ENCODE data around the gene BATF2. TPM values are rescaled to one million over a fixed set of nuclear protein-coding genes. Genes with fewer than 3 reads are reported as not detected.

BATF2 gene
- total and polyA plus RNA-seq, 9 of the 15 experiments (the other 6 are each of a cell fraction or from before 2014, with no cell fraction given) = 1.7 to 8.9 (median 6.4) TPM

GRCh38 chr11:65013888-65014725 is 17.3 kb upstream of the BATF2 start, which contains the start of gene ARL2:
Gene ARL2, plus strand, starts transcription at chr11:65014160. Its CDS starts 48 bp downstream, at chr11:65014208.
- ChIA-PET POLR2A (interaction anchor here (0.6 to 2.3 kb wide), 17 partner anchors 11 to 454 kb away, joined by 3 to 19 read pairs (median 4); partner anchors contain the start of genes BATF2, SAC3D1, TM7SF2 and ZNHIT2), CTCF (ENCODE audit: low intra/inter-chr PET ratio) (interaction anchor here (0.6 to 2.3 kb wide), 14 partner anchors 27 to 543 kb away, joined by 3 to 18 read pairs (median 4); partner anchors contain the start of genes ATG2A, CAPN1, CDC42BPG and TM7SF2)
- intact Hi-C loops (cut with micrococcal nuclease) (loop anchor here (1.0 to 5.0 kb wide), 6 partner anchors 27 to 167 kb away; partner anchors contain the start of genes SAC3D1, TM7SF2 and ZNHIT2), in situ Hi-C loops (cut with MboI) (no loop called here)
- ATAC-seq (peak; percentile 86), FAIRE-seq (no peak), DNase-seq (ENCODE audit: extremely low read depth in 1 of 4, low spot score in 3 of 4) (peak; percentile 90 to 95 (median 92))
- H3K9me3 ChIP-seq (replicated peaks; ENCODE audit: control insufficient read depth, insufficient read depth, low read depth, low read length) = no peaks in the 10 kb centered on the region; the same call in 1 of the 2 replicates
- peak within 1 kb of the TSS; percentile 93 for H3K27ac ChIP-seq (ENCODE audit: extremely low read depth, low read depth, low read length)
- peak within 1 kb of the TSS; percentile 91 to 97 for H3K9ac ChIP-seq (ENCODE audit: insufficient read depth in 1 of 2, low read depth in 2 of 2, low read length in 2 of 2)
- peaks cover 4% of the 10 kb centered on the region for H3K9me1 ChIP-seq (ENCODE audit: control insufficient read depth, insufficient read depth, low read length)
- peaks cover 22% of the 10 kb centered on the region; the same call in 2 of the 3 replicates for H3K36me3 ChIP-seq (ENCODE audit: control insufficient read depth, insufficient read depth, low read length)
- TSS peak; percentile 71 for BruUV-seq (replicated peaks)
- peaks cover 10 to 39% of the 10 kb centered on the region in 2 experiments; a peak in 4 of 5 replicates for H3K4me1 ChIP-seq (replicated peaks in 1 of 2; ENCODE audit: control insufficient read depth in 2 of 2, insufficient read depth in 2 of 2, low read length in 2 of 2)
- H2AFZ ChIP-seq (ENCODE audit: low read depth, low read length) = peak within 1 kb of the TSS; percentile 99
- peak within 1 kb of the TSS; percentile 98 for H3K4me2 ChIP-seq (ENCODE audit: insufficient read depth, low read length)
- H3K27me3 ChIP-seq (ENCODE audit: control insufficient read depth in 2 of 2, insufficient read depth in 2 of 2, low read length in 2 of 2) = no peaks in the 10 kb centered on the region
- WGBS (ENCODE audit: insufficient coverage, low coverage, missing lambda C conversion rate) = 1% methylated on average over 31 of the region's 96 CpGs
- H4K20me1 ChIP-seq (replicated peaks; ENCODE audit: control insufficient read depth, insufficient read depth, low read length) = no peaks in the 10 kb centered on the region
- peaks cover 25% of the 10 kb centered on the region for H3K79me2 ChIP-seq (ENCODE audit: control insufficient read depth, insufficient read depth, low read length)
- peak within 1 kb of the TSS; percentile 67 for H3K4me3 ChIP-seq
- TF ChIP-seq ZNF57 (CRISPR knock-in tag; IDR thresholded peaks at IDR 0.05) (no peak), ZNF830 (CRISPR knock-in tag; IDR thresholded peaks at IDR 0.05) (no peak), ZNF274 (IDR thresholded peaks at IDR 0.05; ENCODE audit: borderline replicate concordance, low read depth, low read length) (no peak), TCFL5 (CRISPR knock-in tag; conservative IDR thresholded peaks at IDR 0.05) (no peak), ZNF133 (CRISPR knock-in tag; IDR thresholded peaks at IDR 0.05) (no peak), ZHX1 (conservative IDR thresholded peaks at IDR 0.05; ENCODE audit: low read length) (no peak), EP300 (IDR thresholded peaks at IDR 0.05; ENCODE audit: low read length) (no peak), ZNF785 (CRISPR knock-in tag; IDR thresholded peaks at IDR 0.05) (no peak), PTBP1 (IDR thresholded peaks at IDR 0.05; ENCODE audit: low read depth, low read length) (no peak), ZC3H11A (IDR thresholded peaks at IDR 0.05; ENCODE audit: low read depth, low read length) (no peak), ADNP (tag; IDR thresholded peaks at IDR 0.05) (peak; percentile 10; the same call in 1 of the 2 replicates), TSC22D4 (tag; IDR thresholded peaks at IDR 0.05) (no peak), ZNF408 (CRISPR knock-in tag; IDR thresholded peaks at IDR 0.05; ENCODE audit: low read depth) (no peak), ETV6 (IDR thresholded peaks at IDR 0.05; ENCODE audit: borderline replicate concordance in 1 of 2, low read depth in 2 of 2, low read length in 1 of 2) (no peak), ETV6 (CRISPR knock-in tag; IDR thresholded peaks at IDR 0.05; ENCODE audit: borderline replicate concordance) (peak; percentile 97; the same call in 1 of the 2 replicates), ESRRB (CRISPR knock-in tag; IDR thresholded peaks at IDR 0.05; ENCODE audit: borderline replicate concordance) (no peak)
